ENCODE measurements around the gene PHF1.
A peak's percentile ranks its signal among the peaks of the same experiment; 100 is the strongest.

PHF1 gene

GRCh38 chr6:33390173-33390572 lies 20.6 kb upstream of the PHF1 start:
- no peak overlapping the region for H3K4me3 ChIP-seq (ENCODE audit: low read length, poor library complexity, severe bottlenecking)
- no peaks in the 10 kb centered on the region for H3F3A ChIP-seq (ENCODE audit: low read depth)
- no peaks in the 10 kb centered on the region for H3K9me3 ChIP-seq (ENCODE audit: insufficient read depth, low read depth, low read length)
- peaks cover 35% of the 10 kb centered on the region for H3K79me2 ChIP-seq (ENCODE audit: insufficient read depth, low read length)
- H3K36me3 ChIP-seq (ENCODE audit: insufficient read depth, low read length) = no peaks in the 10 kb centered on the region
- no peak overlapping the region for H3K4me2 ChIP-seq (ENCODE audit: low read depth, low read length, poor library complexity, severe bottlenecking)
- H4K20me1 ChIP-seq (ENCODE audit: insufficient read depth, low read length, poor library complexity, severe bottlenecking) = peaks cover 22% of the 10 kb centered on the region
- H2AFZ ChIP-seq (ENCODE audit: low read length) = no peak overlapping the region
- TF ChIP-seq EZH2phosphoT487 (IDR thresholded peaks at IDR 0.05; ENCODE audit: borderline replicate concordance) = no peak
- TF ChIP-seq CTCF (conservative IDR thresholded peaks at IDR 0.05; ENCODE audit: low read length) = no peak
- H3K4me1 ChIP-seq (ENCODE audit: insufficient read depth, low read length, poor library complexity, severe bottlenecking) = peaks cover 31% of the 10 kb centered on the region
- H3K9ac ChIP-seq (ENCODE audit: low read depth, low read length, poor library complexity, severe bottlenecking) = no peak overlapping the region
- H3K27me3 ChIP-seq (ENCODE audit: insufficient read depth, low read length, poor library complexity, severe bottlenecking) = no peaks in the 10 kb centered on the region
- no peaks in the 10 kb centered on the region for H3K9me2 ChIP-seq (replicated peaks; ENCODE audit: low read depth, low read length)

GRCh38 chr6:33390767-33391277 lies 20.0 kb upstream of the PHF1 start:
- H3K4me1 ChIP-seq (ENCODE audit: insufficient read depth, low read length, poor library complexity, severe bottlenecking) = peaks cover 37% of the 10 kb centered on the region
- peak overlapping the region; percentile 70 for H3K4me3 ChIP-seq (ENCODE audit: low read length, poor library complexity, severe bottlenecking)
- no peaks in the 10 kb centered on the region for H3K27me3 ChIP-seq (ENCODE audit: insufficient read depth, low read length, poor library complexity, severe bottlenecking)
- H3K9me3 ChIP-seq (ENCODE audit: insufficient read depth, low read depth, low read length) = no peaks in the 10 kb centered on the region
- no peaks in the 10 kb centered on the region for H3K36me3 ChIP-seq (ENCODE audit: insufficient read depth, low read length)
- no peaks in the 10 kb centered on the region for H3F3A ChIP-seq (ENCODE audit: low read depth)
- peak overlapping the region; percentile 94 for H2AFZ ChIP-seq (ENCODE audit: low read length)
- H3K79me2 ChIP-seq (ENCODE audit: insufficient read depth, low read length) = peaks cover 42% of the 10 kb centered on the region
- TF ChIP-seq EZH2phosphoT487 (IDR thresholded peaks at IDR 0.05; ENCODE audit: borderline replicate concordance) = no peak
- no peak for TF ChIP-seq CTCF (conservative IDR thresholded peaks at IDR 0.05; ENCODE audit: low read length)
- no peaks in the 10 kb centered on the region for H3K9me2 ChIP-seq (replicated peaks; ENCODE audit: low read depth, low read length)
- H3K4me2 ChIP-seq (ENCODE audit: low read depth, low read length, poor library complexity, severe bottlenecking) = peak overlapping the region; percentile 81
- H4K20me1 ChIP-seq (ENCODE audit: insufficient read depth, low read length, poor library complexity, severe bottlenecking) = peaks cover 26% of the 10 kb centered on the region
- peak overlapping the region; percentile 67 for H3K9ac ChIP-seq (ENCODE audit: low read depth, low read length, poor library complexity, severe bottlenecking)

- peak within 1 kb of the TSS; percentile 94 for H2AFZ ChIP-seq (ENCODE audit: low read length)
These were observed 19.4 kb upstream of the PHF1 start, which contains the start of gene KIFC1 for GRCh38 chr6:33391278-33391921. TSS of gene KIFC1 (plus strand) at chr6:33391823. CDS start at chr6:33391986, 163 bp downstream.

More at GRCh38 chr6:33391278-33391921, 19.4 kb upstream of the PHF1 start, which contains the start of gene KIFC1:
- Histone ChIP-seq H3K4me1 (ENCODE audit: insufficient read depth, low read length, poor library complexity, severe bottlenecking) (peaks cover 43% of the 10 kb centered on the region), H3K9ac (ENCODE audit: low read depth, low read length, poor library complexity, severe bottlenecking) (peak within 1 kb of the TSS; percentile 89), H3K79me2 (ENCODE audit: insufficient read depth, low read length) (peaks cover 47% of the 10 kb centered on the region), H3K4me2 (ENCODE audit: low read depth, low read length, poor library complexity, severe bottlenecking) (peak within 1 kb of the TSS; percentile 97), H4K20me1 (ENCODE audit: insufficient read depth, low read length, poor library complexity, severe bottlenecking) (peaks cover 26% of the 10 kb centered on the region), H3K27me3 (ENCODE audit: insufficient read depth, low read length, poor library complexity, severe bottlenecking) (no peaks in the 10 kb centered on the region), H3K9me2 (replicated peaks; ENCODE audit: low read depth, low read length) (no peaks in the 10 kb centered on the region), H3K9me3 (ENCODE audit: insufficient read depth, low read depth, low read length) (no peaks in the 10 kb centered on the region), H3K36me3 (ENCODE audit: insufficient read depth, low read length) (no peaks in the 10 kb centered on the region), H3F3A (ENCODE audit: low read depth) (no peaks in the 10 kb centered on the region), H3K4me3 (ENCODE audit: low read length, poor library complexity, severe bottlenecking) (peak within 1 kb of the TSS; percentile 82)
- TF ChIP-seq EZH2phosphoT487 (IDR thresholded peaks at IDR 0.05; ENCODE audit: borderline replicate concordance) (no peak), CTCF (conservative IDR thresholded peaks at IDR 0.05; ENCODE audit: low read length) (peak; percentile 83)

Measured in Loucy (cell line).